Measurements from ENCODE around the gene OCRL. TPM values are rescaled to one million over a fixed set of nuclear protein-coding genes. Genes with fewer than 3 reads are reported as not detected.

The OCRL gene
- total RNA-seq, result 14.6 and 16.3 TPM in 2 replicates

- DNase-seq (ENCODE audit: low read depth, low spot score), result no peak
Observed at GRCh38 chrX:129540068-129540653, at the start of gene OCRL. TSS of gene OCRL (plus strand) at chrX:129540259. CDS start at chrX:129540440, 181 bp downstream.

- no peak for DNase-seq (ENCODE audit: low read depth, low spot score)
Observed at GRCh38 chrX:129490330-129490729, 49.7 kb upstream of the OCRL start.

- peak; percentile 4 for DNase-seq (ENCODE audit: low read depth, low spot score)
Observed at GRCh38 chrX:129493643-129494042, 46.4 kb upstream of the OCRL start.

GRCh38 chrX:129494887-129495286 lies 45.2 kb upstream of the OCRL start:
- DNase-seq (ENCODE audit: low read depth, low spot score), result no peak

GRCh38 chrX:129495900-129496299 lies 44.2 kb upstream of the OCRL start:
- no peak for DNase-seq (ENCODE audit: low read depth, low spot score)

GRCh38 chrX:129496625-129497024 lies 43.4 kb upstream of the OCRL start:
- DNase-seq (ENCODE audit: low read depth, low spot score), result no peak

GRCh38 chrX:129497146-129497843 lies 42.8 kb upstream of the OCRL start:
- DNase-seq (ENCODE audit: low read depth, low spot score), result no peak

GRCh38 chrX:129510331-129510730 lies 29.7 kb upstream of the OCRL start:
- no peak for DNase-seq (ENCODE audit: low read depth, low spot score)

- no peak for DNase-seq (ENCODE audit: low read depth, low spot score)
Observed at GRCh38 chrX:129511689-129512088, 28.4 kb upstream of the OCRL start.

- no peak for DNase-seq (ENCODE audit: low read depth, low spot score)
Observed at GRCh38 chrX:129512409-129512808, 27.6 kb upstream of the OCRL start.

GRCh38 chrX:129516402-129516801 lies 23.7 kb upstream of the OCRL start:
- no peak for DNase-seq (ENCODE audit: low read depth, low spot score)

GRCh38 chrX:129520151-129520550 lies 19.9 kb upstream of the OCRL start:
- no peak for DNase-seq (ENCODE audit: low read depth, low spot score)

- no peak for DNase-seq (ENCODE audit: low read depth, low spot score)
Observed at GRCh38 chrX:129522184-129523078, 17.6 kb upstream of the OCRL start.

GRCh38 chrX:129523079-129523911 lies 16.8 kb upstream of the OCRL start, which contains the start of gene SMARCA1:
TSS of gene SMARCA1 (minus strand) at chrX:129523490. CDS start at chrX:129523370, 120 bp downstream.
- DNase-seq (ENCODE audit: low read depth, low spot score), result no peak

- no peak for DNase-seq (ENCODE audit: low read depth, low spot score)
Observed at GRCh38 chrX:129524250-129524850, 15.7 kb upstream of the OCRL start.

- no peak for DNase-seq (ENCODE audit: low read depth, low spot score)
Observed at GRCh38 chrX:129525162-129525561, 14.9 kb upstream of the OCRL start.

- DNase-seq (ENCODE audit: low read depth, low spot score), result no peak
Observed at GRCh38 chrX:129525896-129526295, 14.2 kb upstream of the OCRL start.

- DNase-seq (ENCODE audit: low read depth, low spot score), result no peak
Observed at GRCh38 chrX:129529685-129530281, 10.3 kb upstream of the OCRL start.

GRCh38 chrX:129530410-129530809 lies 9.6 kb upstream of the OCRL start:
- DNase-seq (ENCODE audit: low read depth, low spot score), result no peak

- no peak for DNase-seq (ENCODE audit: low read depth, low spot score)
Observed at GRCh38 chrX:129531132-129531531, 8.9 kb upstream of the OCRL start.

All from pulmonary artery endothelial cell (primary cell).